Activated T-helper 1 cell treated with anti-CD3 and anti-CD28 coated beads, Interleukin-2, amount 50 U/mL, for 16 hours (primary cell): ENCODE measurements around the gene INKA1.
"Not testable (repeated sequence)": the region's sequence is repeated elsewhere in the genome, so short reads cannot be mapped to it uniquely, and the experiment has no call there.

Experiments used
- DNase-seq, 2 donors: peaks; one replicate each; pipeline ENCODE4 v3.0.0-alpha.2; 2020; ENCODE audit warnings: low read depth in 1 of 2, low spot score in 1 of 2

The INKA1 gene

GRCh38 chr3:49802719-49803464 lies at the start of gene INKA1:
TSS of gene INKA1 (plus strand) at chr3:49803261. CDS start at chr3:49803393, 132 bp downstream.
- peak; percentile 76 to 77 for DNase-seq

- no peak for DNase-seq
Measured at GRCh38 chr3:49754536-49754935, 48.5 kb upstream of the INKA1 start.

GRCh38 chr3:49756036-49756435 lies 47.0 kb upstream of the INKA1 start:
- no peak for DNase-seq

GRCh38 chr3:49757197-49757596 lies 45.9 kb upstream of the INKA1 start:
- DNase-seq = no peak

GRCh38 chr3:49759226-49759625 lies 43.8 kb upstream of the INKA1 start:
- DNase-seq = no peak

GRCh38 chr3:49761661-49762060 lies 41.4 kb upstream of the INKA1 start:
- no peak for DNase-seq

- DNase-seq = no peak
Measured at GRCh38 chr3:49763981-49764380, 39.1 kb upstream of the INKA1 start.

GRCh38 chr3:49769286-49769915 lies 33.7 kb upstream of the INKA1 start:
- no peak for DNase-seq

GRCh38 chr3:49769926-49770325 lies 33.1 kb upstream of the INKA1 start:
- DNase-seq = no peak

GRCh38 chr3:49771340-49771938 lies 31.6 kb upstream of the INKA1 start:
- DNase-seq = no peak

GRCh38 chr3:49772703-49773102 lies 30.4 kb upstream of the INKA1 start:
- no peak for DNase-seq

- DNase-seq = no peak
Measured at GRCh38 chr3:49775538-49775937, 27.5 kb upstream of the INKA1 start.

GRCh38 chr3:49776101-49776500 lies 27.0 kb upstream of the INKA1 start:
- DNase-seq = not testable (repeated sequence)

GRCh38 chr3:49779358-49780079 lies 23.5 kb upstream of the INKA1 start:
- no peak for DNase-seq

- no peak for DNase-seq
Measured at GRCh38 chr3:49780080-49780974, 22.7 kb upstream of the INKA1 start.

- DNase-seq = not testable (repeated sequence)
Measured at GRCh38 chr3:49780975-49781365, 22.1 kb upstream of the INKA1 start.

GRCh38 chr3:49781415-49782199 lies 21.5 kb upstream of the INKA1 start:
- DNase-seq = no peak

GRCh38 chr3:49782277-49782676 lies 20.8 kb upstream of the INKA1 start:
- DNase-seq = not testable (repeated sequence)

GRCh38 chr3:49785565-49786356 lies 17.3 kb upstream of the INKA1 start:
- DNase-seq = no peak
